NB4 (cell line): ENCODE results near the gene LBHD1.
A peak's percentile ranks its signal among the peaks of the same experiment; 100 is the strongest.
"Not testable (repeated sequence)": the region's sequence is repeated elsewhere in the genome, so short reads cannot be mapped to it uniquely, and the experiment has no call there.

ENCODE experiments used
- DNase-seq: peaks from one replicate; pipeline ENCODE4 v3.0.0; 2010; ENCODE audit warnings: low read depth
- H3K4me3 ChIP-seq: one replicate; pipeline ENCODE4 v1.5.1; 2011; ENCODE audit warnings: mild to moderate bottlenecking, low read depth, low read length, moderate library complexity
- MYC ChIP-seq: IDR thresholded peaks from 2 replicates; pipeline ENCODE4 v1.6.1; 2011; ENCODE audit warnings: low read depth, low read length
- POLR2A ChIP-seq: IDR thresholded peaks from 2 replicates; pipeline ENCODE4 v1.6.1; 2011; ENCODE audit warnings: mild to moderate bottlenecking; ENCODE audit not compliant: insufficient read length; ENCODE audit errors: extremely low read depth
- TF ChIP-seq, protein P1 (sequence below): IDR thresholded peaks from one replicate; pipeline ENCODE4 v1.5.1; 2012; ENCODE audit warnings: low read depth, low read length
- TF ChIP-seq, protein P2 (sequence below): IDR thresholded peaks from 2 replicates; pipeline ENCODE4 v1.6.1; 2011; ENCODE audit warnings: low read depth, low read length

The LBHD1 gene

DNA sequence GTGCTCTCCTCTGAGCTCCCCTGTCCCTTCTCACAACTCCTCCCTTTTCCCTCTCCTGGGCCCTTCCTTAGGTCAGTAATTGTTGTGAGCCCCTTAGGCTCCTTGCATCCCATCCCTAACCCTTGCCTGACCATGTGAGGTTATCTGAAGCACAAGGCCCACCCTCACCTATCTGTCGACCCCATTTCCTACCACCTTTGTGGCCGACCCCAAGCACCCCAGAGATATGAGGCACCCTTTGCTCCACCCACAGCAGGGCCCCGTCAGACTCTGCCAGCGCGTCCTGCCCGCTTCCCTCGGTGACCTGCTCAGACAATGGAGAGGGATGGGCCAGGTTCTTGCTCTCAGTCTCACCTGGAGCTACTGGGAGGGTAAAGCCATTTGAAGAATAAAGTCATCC lies 36.7 kb upstream of the LBHD1 start:
- H3K4me3 ChIP-seq: no peak overlapping the region
- DNase-seq: no peak
- TF ChIP-seq POLR2A (no peak), MYC (no peak)
- TF ChIP-seq, protein P1, sequence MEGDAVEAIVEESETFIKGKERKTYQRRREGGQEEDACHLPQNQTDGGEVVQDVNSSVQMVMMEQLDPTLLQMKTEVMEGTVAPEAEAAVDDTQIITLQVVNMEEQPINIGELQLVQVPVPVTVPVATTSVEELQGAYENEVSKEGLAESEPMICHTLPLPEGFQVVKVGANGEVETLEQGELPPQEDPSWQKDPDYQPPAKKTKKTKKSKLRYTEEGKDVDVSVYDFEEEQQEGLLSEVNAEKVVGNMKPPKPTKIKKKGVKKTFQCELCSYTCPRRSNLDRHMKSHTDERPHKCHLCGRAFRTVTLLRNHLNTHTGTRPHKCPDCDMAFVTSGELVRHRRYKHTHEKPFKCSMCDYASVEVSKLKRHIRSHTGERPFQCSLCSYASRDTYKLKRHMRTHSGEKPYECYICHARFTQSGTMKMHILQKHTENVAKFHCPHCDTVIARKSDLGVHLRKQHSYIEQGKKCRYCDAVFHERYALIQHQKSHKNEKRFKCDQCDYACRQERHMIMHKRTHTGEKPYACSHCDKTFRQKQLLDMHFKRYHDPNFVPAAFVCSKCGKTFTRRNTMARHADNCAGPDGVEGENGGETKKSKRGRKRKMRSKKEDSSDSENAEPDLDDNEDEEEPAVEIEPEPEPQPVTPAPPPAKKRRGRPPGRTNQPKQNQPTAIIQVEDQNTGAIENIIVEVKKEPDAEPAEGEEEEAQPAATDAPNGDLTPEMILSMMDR: no peak
- TF ChIP-seq, protein P2, sequence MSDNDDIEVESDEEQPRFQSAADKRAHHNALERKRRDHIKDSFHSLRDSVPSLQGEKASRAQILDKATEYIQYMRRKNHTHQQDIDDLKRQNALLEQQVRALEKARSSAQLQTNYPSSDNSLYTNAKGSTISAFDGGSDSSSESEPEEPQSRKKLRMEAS: no peak

DNA sequence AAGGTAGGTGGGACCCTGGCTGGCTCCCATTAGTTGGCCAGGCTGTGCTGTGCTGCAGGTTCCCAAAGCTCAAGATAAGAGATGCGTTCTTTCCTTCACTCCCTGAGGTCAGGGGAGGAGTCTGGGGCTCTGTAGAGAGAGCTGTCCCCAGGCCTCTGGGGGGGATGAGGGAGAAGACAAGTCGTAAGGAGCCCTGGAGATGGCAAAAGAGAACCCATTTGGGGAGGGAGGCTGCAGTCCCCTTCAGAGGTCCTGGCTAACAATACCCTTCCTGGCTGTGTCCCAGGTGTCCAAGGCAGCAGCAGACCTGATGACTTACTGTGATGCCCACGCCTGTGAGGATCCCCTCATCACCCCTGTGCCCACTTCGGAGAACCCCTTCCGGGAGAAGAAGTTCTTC lies 36.3 kb upstream of the LBHD1 start:
- no peak for DNase-seq
- no peak overlapping the region for H3K4me3 ChIP-seq
- TF ChIP-seq MYC (no peak), POLR2A (peak; percentile 4)
- TF ChIP-seq, protein P2: no peak
- TF ChIP-seq, protein P1: no peak

DNA sequence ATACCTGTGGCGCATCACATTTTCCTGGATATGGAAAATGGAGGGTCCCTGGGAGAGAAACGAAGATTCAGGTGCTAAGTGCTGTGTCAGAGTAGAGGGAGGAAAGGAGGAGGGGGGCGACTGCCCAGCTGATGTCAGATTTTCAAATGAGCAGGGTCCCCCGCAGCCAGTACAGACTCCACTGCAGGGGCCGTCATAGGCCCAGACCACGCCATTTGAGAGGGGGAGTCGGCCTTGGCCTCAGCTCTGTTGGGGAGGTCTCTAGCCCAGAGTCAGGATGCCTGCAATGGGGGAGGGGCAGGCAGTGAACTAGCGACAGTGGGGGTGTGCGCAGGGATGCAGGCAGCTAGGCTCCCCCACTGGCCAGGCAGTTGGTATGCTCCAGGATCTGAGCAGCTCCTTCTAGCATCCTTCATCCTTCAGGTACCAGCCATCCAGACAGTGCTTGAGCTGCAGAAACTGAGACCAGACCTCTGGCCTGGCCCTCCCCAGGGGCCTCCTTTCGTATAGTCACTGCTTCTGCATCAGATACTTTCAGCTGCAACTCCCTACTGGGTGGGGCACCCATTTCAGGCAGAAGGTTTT lies 35.3 kb upstream of the LBHD1 start, which contains the start of the genes BSCL2 and GNG3:
BSCL2 (minus strand) TSS at position 148 of the 585 bp plus-strand sequence. CDS start 229 bp downstream, outside the sequence.
GNG3 (plus strand) TSS at position 400 of the 585 bp plus-strand sequence. CDS start 620 bp downstream, outside the sequence.
- peak; percentile 44 for DNase-seq
- no peak for TF ChIP-seq POLR2A
- TF ChIP-seq, protein P1: no peak
- H3K4me3 ChIP-seq: peak within 1 kb of the TSS; percentile 35

DNA sequence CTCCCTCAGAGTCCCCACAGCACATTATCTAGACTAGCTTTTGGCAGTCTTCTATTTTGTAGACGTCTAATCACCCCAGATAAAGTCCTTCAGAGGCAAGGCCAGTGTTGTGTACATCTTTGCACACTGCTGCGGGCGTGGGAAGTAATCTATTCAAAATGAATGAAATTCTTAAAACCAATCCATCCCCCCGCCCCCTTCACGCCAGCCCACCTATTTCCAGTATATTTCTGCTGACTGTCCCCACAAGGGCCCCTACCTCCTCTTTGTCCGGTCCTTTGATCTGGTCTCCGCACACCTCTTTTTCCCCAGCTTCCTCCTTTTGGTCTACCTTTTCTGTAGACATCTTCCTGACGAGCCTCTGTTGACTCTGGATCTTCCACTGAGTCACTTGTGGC lies 34.8 kb upstream of the LBHD1 start:
- peak overlapping the region; percentile 35 for H3K4me3 ChIP-seq
- no peak for TF ChIP-seq MYC
- TF ChIP-seq, protein P2: no peak
- TF ChIP-seq POLR2A: no peak
- TF ChIP-seq, protein P1: no peak
- DNase-seq: no peak

DNA sequence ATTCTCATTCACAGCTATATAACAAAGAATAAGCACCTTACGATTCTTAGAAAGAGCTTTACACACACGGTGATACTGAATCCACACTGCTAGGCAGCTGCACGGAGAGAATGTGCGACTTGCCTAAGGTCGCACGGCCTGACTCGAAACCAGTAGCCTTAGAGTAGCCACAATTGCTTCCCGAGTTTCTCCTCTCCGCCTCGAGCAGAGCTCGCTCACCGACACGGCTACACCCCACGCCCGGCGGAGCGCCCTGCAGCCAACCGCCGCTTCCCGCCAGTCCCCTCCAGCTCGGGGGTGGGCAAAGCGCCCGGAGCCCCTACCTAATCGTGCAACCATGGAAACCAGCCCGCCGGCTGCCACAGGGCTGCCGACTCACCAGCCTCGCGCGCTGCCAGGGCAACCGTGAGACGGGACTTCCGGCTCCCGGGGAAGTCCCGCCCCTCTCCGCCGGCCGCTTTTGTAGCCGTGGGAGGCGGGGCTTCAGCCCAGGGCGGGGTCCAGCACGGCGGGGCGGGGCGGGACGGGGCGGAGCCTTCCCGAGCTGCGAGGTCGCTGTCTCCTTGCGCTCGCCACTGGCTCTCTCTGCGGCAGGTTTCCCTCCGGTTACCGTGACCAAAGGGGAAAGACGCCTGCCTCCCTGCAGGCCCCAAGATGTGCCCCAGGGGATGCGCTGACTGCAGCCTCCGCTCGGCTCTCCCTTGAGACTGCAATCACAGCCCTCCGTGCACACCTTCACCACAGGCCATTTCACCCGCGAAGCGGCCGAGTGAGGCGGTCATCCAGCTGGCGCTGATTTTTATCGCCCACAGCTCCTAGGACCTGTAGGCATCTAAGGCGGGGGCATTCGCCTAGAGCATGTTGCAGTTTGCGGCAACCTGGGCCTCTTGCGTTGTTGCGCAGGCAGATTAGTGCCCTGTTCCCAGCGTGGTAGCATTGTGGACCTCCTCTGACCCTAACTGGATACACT lies 34.1 kb upstream of the LBHD1 start:
- peak; percentile 59 for TF ChIP-seq POLR2A
- TF ChIP-seq, protein P2: no peak
- DNase-seq: peak; percentile 95
- peak overlapping the region; percentile 80 for H3K4me3 ChIP-seq

DNA sequence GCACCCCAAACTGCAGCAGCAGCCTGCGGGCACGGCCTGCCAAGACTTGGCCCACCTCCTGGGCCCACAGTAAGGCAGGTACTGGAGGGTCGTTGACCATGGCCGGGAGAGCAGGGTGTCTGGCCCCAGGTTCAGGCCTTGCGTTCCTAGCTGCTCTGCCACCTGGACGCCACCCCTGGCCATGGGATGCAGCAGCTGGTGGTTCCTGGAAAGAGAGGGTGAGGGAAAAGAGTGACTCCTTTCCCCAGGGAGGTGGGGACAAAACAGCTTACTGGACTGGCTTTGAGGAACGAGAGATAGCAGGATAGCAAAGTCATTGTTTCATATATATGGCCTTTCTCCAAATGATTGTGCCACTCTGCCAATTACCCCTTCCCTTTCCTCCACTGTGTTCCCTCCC lies 33.3 kb upstream of the LBHD1 start:
- TF ChIP-seq MYC: no peak
- TF ChIP-seq POLR2A: no peak
- TF ChIP-seq, protein P2: no peak
- TF ChIP-seq, protein P1: no peak
- DNase-seq: peak; percentile 34
- H3K4me3 ChIP-seq: peak overlapping the region; percentile 80

DNA sequence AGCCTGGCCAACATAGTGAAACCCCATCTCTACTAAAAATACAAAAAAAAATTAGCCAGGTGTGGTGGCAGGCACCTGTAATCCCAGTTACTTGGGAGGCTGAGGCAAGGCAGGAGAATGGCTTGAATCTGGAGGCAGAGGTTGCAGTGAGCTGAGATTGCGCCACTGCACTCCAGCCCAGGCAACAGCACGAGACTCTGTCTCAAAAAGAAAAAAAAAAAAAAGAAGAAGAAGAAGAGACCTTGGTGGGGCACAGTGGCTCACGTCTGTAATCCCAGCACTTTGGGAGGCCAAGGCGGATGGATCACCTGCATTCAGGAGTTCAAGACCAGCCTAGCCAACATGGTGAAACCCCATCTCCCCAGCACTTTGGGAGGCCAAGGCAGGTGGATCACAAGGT lies 31.9 kb upstream of the LBHD1 start:
- not testable (repeated sequence) for DNase-seq, H3K4me3 ChIP-seq
